A673 (cell line): ENCODE data around the gene METTL24.

Source experiments
- EZH2 ChIP-seq: fragments of 200-600 bp; sonication (generic); IDR thresholded peaks from 2 replicates; pipeline ENCODE4 v1.6.1; 2017; ENCODE audit warnings: borderline replicate concordance, low read depth, mild to moderate bottlenecking, mixed read lengths, antibody characterized with exemption, low read length; ENCODE audit not compliant: poor library complexity, severe bottlenecking
- TF ChIP-seq, protein P1 (sequence below): fragments of 300-800, 200-600 bp; sonication (generic); conservative IDR thresholded peaks from 2 replicates; pipeline ENCODE4 v1.5.1; 2017; ENCODE audit warnings: low read depth, mild to moderate bottlenecking, antibody characterized with exemption, low read length, moderate library complexity, mixed read lengths

DNA sequence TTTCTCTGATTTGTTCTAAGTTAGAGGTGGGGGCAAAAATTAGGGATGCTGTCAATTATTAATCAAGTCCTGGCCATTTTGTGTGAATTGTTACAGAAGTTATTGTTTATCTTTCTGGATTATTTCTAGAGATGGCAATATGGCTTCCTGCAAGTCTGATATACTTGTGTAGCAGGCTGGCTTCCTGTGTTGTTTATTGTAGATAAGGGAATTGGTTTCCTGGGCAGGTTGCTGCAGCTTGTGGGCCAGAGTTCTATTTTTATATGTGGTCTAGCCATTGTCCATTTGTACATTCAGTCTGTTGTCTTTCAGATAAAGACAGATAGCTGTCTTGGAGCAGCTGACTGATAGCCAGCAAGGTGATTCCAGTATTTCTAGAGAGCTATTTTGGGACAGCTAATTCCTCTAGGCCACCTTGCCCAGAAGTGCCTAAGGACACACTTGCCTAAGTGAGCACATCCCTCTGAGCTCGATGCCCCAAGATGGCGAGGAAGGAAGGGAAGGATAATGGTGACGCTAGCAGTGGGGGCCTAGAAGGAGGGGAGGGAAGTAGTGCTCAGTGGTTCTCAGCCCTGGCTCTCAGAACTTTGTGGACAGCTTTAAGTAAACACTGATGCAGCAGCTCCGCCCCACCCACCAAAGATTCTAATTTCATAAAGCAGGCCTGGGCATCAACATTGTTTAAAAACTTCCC is 31.7 kb upstream of the METTL24 start:
- TF ChIP-seq, protein P1, sequence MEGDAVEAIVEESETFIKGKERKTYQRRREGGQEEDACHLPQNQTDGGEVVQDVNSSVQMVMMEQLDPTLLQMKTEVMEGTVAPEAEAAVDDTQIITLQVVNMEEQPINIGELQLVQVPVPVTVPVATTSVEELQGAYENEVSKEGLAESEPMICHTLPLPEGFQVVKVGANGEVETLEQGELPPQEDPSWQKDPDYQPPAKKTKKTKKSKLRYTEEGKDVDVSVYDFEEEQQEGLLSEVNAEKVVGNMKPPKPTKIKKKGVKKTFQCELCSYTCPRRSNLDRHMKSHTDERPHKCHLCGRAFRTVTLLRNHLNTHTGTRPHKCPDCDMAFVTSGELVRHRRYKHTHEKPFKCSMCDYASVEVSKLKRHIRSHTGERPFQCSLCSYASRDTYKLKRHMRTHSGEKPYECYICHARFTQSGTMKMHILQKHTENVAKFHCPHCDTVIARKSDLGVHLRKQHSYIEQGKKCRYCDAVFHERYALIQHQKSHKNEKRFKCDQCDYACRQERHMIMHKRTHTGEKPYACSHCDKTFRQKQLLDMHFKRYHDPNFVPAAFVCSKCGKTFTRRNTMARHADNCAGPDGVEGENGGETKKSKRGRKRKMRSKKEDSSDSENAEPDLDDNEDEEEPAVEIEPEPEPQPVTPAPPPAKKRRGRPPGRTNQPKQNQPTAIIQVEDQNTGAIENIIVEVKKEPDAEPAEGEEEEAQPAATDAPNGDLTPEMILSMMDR: no peak
- TF ChIP-seq EZH2: no peak
